Hepatocyte (in vitro differentiated cells): ENCODE measurements around the gene GIMAP4.

Source experiments
- CTCF ChIP-seq: fragments of 200-600 bp; sonication (generic); IDR thresholded peaks from 2 replicates; pipeline ENCODE4 v1.5.1; 2016; ENCODE audit warnings: antibody characterized with exemption, mild to moderate bottlenecking; ENCODE audit not compliant: poor library complexity
- EZH2 ChIP-seq: fragments of 200-600 bp; sonication (generic); IDR thresholded peaks from 2 replicates; pipeline ENCODE4 v1.6.1; 2016; ENCODE audit warnings: antibody characterized with exemption, mild to moderate bottlenecking, borderline replicate concordance

- TF ChIP-seq CTCF (no peak), EZH2 (no peak)
These were observed 5.3 kb downstream of the GIMAP4 start for GRCh38 chr7:150572496-150572895.
